Cardiac fibroblast (primary cell): ENCODE data around the gene CTBP1.
A peak's percentile ranks its signal among the peaks of the same experiment; 100 is the strongest.

Experiments used
- DNase-seq, 2 donors: peaks; one replicate each; pipeline versions ENCODE4 v3.0.0 to v3.0.0-alpha.2; 2010; ENCODE audit warnings: low read depth in 2 of 2
- H3K4me3 ChIP-seq, 2 donors: replicated peaks in 1 of 2; 1 replicate in 1 of 2; 2 replicates in 1 of 2; pipeline ENCODE4 v1.5.1; 2011; ENCODE audit warnings: low read depth in 2 of 2, low read length in 2 of 2, mild to moderate bottlenecking in 2 of 2, moderate library complexity in 1 of 2
- TF ChIP-seq, protein P1 (sequence below): IDR thresholded peaks from one replicate; pipeline ENCODE4 v1.5.1; 2011; ENCODE audit warnings: low read depth, mild to moderate bottlenecking, low read length, inconsistent platforms

Gene CTBP1

DNA sequence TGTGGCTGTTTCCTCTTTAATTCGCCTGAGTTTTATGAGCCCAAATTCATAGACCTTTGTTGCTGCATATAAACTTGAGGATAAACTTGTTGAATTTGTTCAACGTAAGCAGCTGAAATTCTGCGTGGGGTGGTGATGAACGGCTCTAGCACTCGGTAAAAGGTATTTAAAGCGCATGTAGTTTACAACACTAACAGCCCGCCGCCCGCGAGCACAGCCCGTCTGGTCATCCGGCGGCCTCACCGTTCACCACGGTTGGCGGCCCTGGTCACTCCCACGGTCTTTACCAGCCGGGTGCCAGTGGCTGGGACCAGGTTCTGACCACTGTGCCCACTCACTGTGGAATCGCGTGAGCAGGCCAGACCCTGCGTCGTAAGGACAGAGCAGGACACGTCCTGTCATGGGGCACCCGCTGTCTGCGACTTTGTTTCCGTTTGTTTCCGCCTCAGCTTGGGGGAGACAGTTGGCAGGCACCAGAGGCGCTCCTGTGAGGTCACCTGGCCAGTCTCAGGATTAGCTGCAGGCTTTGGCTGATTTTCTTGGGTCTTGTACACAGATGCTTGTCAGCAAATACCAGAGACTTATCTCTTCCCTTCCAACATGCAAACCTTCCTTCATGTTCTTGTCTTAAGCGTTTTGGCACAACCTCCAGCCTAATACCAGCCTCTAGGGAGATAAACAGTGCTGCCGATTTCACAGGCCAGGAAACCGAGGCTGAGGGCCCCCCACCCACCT, 39.8 kb downstream of the CTBP1 start:
- H3K4me3 ChIP-seq: no peak overlapping the region
- TF ChIP-seq, protein P1, sequence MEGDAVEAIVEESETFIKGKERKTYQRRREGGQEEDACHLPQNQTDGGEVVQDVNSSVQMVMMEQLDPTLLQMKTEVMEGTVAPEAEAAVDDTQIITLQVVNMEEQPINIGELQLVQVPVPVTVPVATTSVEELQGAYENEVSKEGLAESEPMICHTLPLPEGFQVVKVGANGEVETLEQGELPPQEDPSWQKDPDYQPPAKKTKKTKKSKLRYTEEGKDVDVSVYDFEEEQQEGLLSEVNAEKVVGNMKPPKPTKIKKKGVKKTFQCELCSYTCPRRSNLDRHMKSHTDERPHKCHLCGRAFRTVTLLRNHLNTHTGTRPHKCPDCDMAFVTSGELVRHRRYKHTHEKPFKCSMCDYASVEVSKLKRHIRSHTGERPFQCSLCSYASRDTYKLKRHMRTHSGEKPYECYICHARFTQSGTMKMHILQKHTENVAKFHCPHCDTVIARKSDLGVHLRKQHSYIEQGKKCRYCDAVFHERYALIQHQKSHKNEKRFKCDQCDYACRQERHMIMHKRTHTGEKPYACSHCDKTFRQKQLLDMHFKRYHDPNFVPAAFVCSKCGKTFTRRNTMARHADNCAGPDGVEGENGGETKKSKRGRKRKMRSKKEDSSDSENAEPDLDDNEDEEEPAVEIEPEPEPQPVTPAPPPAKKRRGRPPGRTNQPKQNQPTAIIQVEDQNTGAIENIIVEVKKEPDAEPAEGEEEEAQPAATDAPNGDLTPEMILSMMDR: no peak
- peak; percentile 40 to 71 for DNase-seq

DNA sequence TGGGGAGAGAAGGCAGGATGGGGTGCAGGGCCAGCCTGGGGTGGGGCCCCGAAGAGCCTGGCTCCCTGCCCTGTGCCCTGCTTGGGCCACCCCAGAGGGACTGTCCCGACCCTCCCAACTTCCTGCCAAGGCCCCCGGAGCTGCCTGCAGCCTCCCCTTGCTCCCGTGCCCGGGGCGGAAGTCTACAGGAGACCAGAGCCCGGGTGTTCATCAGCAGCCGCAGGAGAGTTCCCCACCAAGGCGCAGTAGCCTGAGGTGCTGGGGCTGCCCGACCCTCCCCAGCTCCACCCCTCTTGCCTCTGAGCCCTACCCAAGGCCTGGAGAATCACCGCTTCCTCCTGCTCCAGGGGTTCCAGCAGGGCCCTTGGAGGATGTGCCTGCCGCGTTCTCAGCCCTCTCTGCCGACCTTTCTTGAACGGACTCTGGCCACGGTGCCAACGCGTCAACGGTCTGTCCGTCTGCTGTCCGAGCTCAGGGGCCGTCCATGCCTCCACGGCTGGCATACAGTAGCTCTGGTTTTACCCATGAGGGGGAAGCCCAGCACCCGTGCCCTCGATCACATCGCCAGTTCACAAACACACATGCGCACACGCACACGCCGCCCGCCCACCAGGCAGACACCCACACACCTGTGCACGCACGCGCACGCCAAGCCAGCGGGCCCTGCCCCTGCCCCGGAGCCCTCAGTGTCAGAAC, 40.5 kb downstream of the CTBP1 start:
- no peak overlapping the region for H3K4me3 ChIP-seq
- DNase-seq: peak; percentile 28 to 58
- TF ChIP-seq, protein P1: no peak

DNA sequence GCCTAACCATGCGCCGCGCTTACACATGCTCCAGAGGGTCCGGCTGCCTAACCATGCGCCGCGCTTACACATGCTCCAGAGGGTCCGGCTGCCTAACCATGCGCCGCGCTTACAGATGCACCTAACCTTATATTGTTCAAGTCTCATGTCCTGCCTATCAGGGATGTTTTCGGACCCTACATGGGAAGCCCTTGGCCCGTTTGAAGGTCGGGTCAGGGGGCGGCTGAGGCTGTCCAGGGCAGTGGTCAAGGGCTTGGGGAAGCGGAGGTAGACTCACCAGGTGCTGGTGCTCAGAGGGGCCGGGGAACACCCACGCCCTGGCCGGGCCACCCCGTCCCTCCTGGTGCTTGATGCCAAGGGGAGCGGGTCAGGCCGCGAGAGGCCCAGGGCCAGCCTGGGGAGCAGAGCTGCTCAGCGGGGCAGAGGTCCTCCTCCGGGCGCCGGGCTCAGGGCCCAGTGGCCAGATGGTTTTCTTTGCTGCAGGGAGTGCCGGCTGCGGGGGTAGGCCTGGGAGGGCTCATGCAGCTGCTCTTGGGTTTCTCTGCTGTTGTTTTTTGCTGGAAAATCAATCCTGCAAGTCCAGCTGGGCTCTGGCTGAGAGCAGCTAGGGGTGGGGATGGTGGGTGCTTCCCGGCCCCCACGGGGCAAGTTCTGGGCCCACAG, 41.2 kb downstream of the CTBP1 start:
- no peak overlapping the region for H3K4me3 ChIP-seq
- peak; percentile 67 to 91 for DNase-seq
- TF ChIP-seq, protein P1: no peak

DNA sequence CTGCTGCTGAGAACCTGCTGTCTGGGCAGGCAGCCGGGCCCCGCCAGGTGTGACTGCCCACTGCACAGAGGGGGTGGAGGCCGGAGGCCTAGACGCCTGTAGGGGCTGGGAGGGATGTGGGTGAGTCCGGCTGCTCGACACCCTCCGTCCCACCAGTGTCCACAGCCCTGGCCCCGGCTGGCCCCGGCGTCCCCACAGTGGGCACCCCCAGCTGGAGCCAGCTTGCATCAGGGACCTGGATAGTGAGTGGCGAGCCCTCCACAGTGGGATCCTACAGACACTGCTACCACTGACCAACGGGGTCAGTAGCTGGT, 41.8 kb downstream of the CTBP1 start:
- no peak for DNase-seq
- H3K4me3 ChIP-seq: no peak overlapping the region
- TF ChIP-seq, protein P1: no peak

DNA sequence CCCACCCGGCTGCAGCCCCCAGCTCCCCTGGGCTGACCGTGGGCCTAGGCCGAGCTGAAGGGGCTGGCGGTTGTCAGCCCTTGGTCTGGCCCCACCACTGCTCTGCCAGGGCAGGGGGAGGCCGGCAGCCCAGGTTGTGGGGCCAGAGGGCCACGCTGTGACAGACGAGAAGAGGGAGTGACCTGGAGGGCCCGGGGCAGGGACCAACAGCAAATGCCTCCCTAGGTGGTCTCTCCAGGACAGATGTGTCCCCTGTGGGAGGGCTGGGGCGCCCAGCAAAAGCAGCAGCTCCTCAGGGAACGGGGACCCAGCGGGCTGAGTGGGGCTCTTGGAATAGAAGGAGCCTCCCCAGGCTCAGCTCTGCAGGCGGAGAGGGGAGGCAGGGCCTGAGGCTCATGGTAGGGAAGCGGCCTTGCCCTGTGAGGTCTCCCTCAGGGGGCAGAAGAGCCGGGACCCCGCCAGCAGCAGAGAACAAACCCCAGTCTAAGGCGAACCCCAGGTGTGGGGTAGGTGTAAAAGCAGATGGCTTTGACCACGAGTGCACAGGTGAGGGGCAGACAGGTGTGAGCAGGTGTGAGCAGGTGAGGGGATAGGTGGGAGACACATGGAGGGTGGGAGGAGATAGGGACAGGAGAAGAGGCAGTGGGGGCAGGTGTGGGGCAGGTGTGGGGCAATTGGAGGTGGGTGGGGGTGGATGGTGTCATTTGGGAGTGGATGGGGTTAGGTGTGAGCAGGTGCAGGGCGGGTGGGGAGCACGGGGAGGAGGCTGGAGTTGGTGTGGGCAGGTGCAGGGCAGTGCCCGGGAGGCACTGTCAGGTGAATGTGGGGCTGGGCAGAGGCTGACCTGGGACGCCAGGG, 42.4 kb downstream of the CTBP1 start:
- TF ChIP-seq, protein P1: no peak
- no peak overlapping the region for H3K4me3 ChIP-seq
- no peak for DNase-seq

DNA sequence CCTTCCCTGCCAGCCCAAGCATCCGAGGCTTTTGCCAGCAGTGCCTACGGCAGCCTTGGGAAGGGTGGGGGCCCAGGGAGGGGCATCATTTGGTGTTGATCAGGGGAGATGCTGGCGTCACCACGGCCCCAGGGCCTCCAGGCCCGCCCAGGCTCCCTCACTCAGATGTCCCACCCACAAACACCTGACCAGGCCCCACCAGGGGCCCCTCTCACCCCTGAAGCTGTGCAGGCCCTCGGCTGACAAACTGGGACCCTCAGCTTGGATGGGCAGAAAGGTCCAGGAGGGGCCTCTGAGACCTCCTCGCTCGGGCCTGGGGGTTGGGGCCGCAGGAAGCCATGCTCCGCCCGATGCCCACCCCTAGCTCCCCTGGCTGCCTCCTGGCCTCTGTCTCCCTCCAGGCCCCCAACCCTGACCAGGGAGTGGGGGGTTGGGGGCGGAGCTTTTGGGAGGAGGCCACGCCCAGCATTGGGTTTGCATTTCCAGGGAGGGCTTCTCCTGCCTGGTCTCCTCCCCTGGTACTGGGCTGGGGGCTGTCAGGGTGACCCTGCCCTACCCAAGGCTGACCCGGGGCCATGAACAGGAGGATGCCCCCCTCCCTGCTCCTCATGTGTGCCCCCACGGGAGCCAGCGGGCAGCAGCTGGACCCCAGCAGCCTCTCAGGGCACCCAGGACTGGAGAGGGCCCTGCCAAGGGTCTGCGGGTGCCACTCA, 43.2 kb downstream of the CTBP1 start:
- DNase-seq: no peak
- no peak overlapping the region for H3K4me3 ChIP-seq
- TF ChIP-seq, protein P1: no peak
